ENCODE measurements around the gene FKBP3.

- TF ChIP-seq EP300 (IDR thresholded peaks at IDR 0.05) (no peak), CTCF (IDR thresholded peaks at IDR 0.05) (no peak), POLR2A (IDR thresholded peaks at IDR 0.05) (no peak)
Observed at GRCh38 chr14:45133683-45134050, 614 bp downstream of the FKBP3 start.
